Tibial nerve (tissue), 3 donors: ENCODE measurements around the gene HECW1.

ENCODE experiments used
- POLR2A ChIP-seq, 2 donors: fragments of 450-650 bp; IDR thresholded peaks; one replicate each; pipeline ENCODE4 v1.6.1; 2017; ENCODE audit warnings: antibody characterized with exemption in 2 of 2, mild to moderate bottlenecking in 2 of 2, moderate library complexity in 2 of 2
- TF ChIP-seq, protein P1 (sequence below), 5 experiments: fragments of 200-600 bp in 3 of 5; fragments of 450-650 bp in 2 of 5; sonication (generic) in 3 of 5; IDR thresholded peaks; one replicate each; pipeline ENCODE4 v1.5.1; 2016 to 2019; ENCODE audit warnings: antibody characterized with exemption in 5 of 5, mild to moderate bottlenecking in 3 of 5, moderate library complexity in 2 of 5

DNA sequence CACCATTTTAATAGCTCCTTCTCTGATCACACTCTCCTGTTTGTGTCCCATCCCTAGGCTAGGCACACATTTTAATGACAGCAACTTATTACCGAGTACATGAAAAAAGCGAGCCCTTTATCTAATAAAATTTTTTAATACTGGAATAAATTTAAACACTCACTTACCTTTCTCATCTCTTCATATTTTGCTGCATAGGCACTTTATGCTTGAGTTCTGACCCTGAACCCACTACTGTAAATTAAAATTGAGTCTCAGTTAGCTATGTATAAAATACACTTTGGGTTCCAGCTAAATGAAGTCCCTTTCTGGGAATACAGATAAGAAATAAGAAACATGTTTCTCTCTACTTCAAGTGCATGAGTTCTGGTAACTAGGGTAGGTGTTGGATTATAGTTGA, 104.6 kb downstream of the HECW1 start:
- no peak for TF ChIP-seq POLR2A (IDR thresholded peaks at IDR 0.05)
- TF ChIP-seq, protein P1, sequence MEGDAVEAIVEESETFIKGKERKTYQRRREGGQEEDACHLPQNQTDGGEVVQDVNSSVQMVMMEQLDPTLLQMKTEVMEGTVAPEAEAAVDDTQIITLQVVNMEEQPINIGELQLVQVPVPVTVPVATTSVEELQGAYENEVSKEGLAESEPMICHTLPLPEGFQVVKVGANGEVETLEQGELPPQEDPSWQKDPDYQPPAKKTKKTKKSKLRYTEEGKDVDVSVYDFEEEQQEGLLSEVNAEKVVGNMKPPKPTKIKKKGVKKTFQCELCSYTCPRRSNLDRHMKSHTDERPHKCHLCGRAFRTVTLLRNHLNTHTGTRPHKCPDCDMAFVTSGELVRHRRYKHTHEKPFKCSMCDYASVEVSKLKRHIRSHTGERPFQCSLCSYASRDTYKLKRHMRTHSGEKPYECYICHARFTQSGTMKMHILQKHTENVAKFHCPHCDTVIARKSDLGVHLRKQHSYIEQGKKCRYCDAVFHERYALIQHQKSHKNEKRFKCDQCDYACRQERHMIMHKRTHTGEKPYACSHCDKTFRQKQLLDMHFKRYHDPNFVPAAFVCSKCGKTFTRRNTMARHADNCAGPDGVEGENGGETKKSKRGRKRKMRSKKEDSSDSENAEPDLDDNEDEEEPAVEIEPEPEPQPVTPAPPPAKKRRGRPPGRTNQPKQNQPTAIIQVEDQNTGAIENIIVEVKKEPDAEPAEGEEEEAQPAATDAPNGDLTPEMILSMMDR (IDR thresholded peaks at IDR 0.05) = no peak
